Endothelial cell of umbilical vein (primary cell): ENCODE results near the gene RHOBTB1. TPM values are rescaled to one million over a fixed set of nuclear protein-coding genes. Genes with fewer than 3 reads are reported as not detected.

Experiments
- BruUV-seq: library from RNA; stranded (reverse); fragments of 400-500 nt; replicated peaks from 2 replicates; lab custom pipeline; 2021; lab: Mats Ljungman, UMichigan
- CTCF ChIA-PET: fragments of 300-600, 350-600 bp; sonication (Branson Sonifier 250); formaldehyde crosslinking; loops from one replicate; lab custom pipeline; 2021; ENCODE audit warnings: antibody characterized with exemption, inconsistent platforms; lab: Charles Lee
- POLR2A ChIA-PET: fragments of 300-600, 350-600 bp; sonication (Branson Sonifier 250); formaldehyde crosslinking; loops from one replicate; lab custom pipeline; 2021; ENCODE audit warnings: antibody characterized with exemption, inconsistent platforms; lab: Charles Lee
- DNase-seq: peaks from one replicate; pipeline ENCODE4 v3.0.0-alpha.2; 2011; ENCODE audit warnings: low read depth, low spot score
- FAIRE-seq: peaks from 2 replicates; lab custom pipeline; 2011; peaks lifted over from hg19 to GRCh38; lab: Jason Lieb, UNC
- H2AFZ ChIP-seq: 2 replicates; pipeline ENCODE4 v1.6.0; 2012; ENCODE audit warnings: low read depth, low read length, control low read depth, inconsistent platforms
- H3K27ac ChIP-seq: 2 replicates; pipeline ENCODE4 v1.5.1; 2011; ENCODE audit warnings: low read depth, mild to moderate bottlenecking, control low read depth, low read length, moderate library complexity; ENCODE audit not compliant: insufficient read depth
- H3K27me3 ChIP-seq, 2 experiments: 2 replicates each; pipeline versions ENCODE4 v1.6.0 to v1.6.1; 2011; ENCODE audit warnings: low read length in 2 of 2, mixed read lengths in 1 of 2; ENCODE audit not compliant: control insufficient read depth in 2 of 2, insufficient read depth in 2 of 2
- H3K36me3 ChIP-seq, 2 experiments: 2 replicates in 1 of 2; 3 replicates in 1 of 2; pipeline ENCODE4 v1.5.1; 2011; ENCODE audit warnings: low read length in 2 of 2, mild to moderate bottlenecking in 1 of 2, moderate library complexity in 1 of 2; ENCODE audit not compliant: control insufficient read depth in 2 of 2, insufficient read depth in 2 of 2; ENCODE audit errors: extremely low read depth in 1 of 2
- H3K4me1 ChIP-seq: 3 replicates; pipeline ENCODE4 v1.5.1; 2011; ENCODE audit warnings: mild to moderate bottlenecking, low read length; ENCODE audit not compliant: control insufficient read depth, insufficient read depth; ENCODE audit errors: extremely low read depth
- H3K4me2 ChIP-seq: 2 replicates; pipeline ENCODE4 v1.6.1; 2011; ENCODE audit warnings: low read length, control low read depth, mixed read lengths; ENCODE audit not compliant: insufficient read depth
- H3K4me3 ChIP-seq, 3 experiments: fragments of 200-600 bp in 1 of 3; sonication (generic), shearing (Covaris generic) in 1 of 3; replicated peaks in 1 of 3; 2 replicates each; pipeline ENCODE4 v1.5.1; 2011 to 2016; ENCODE audit warnings: control low read depth in 3 of 3, low read length in 3 of 3, mild to moderate bottlenecking in 2 of 3, inconsistent platforms in 1 of 3, low read depth in 1 of 3, moderate library complexity in 1 of 3; ENCODE audit not compliant: insufficient read depth in 1 of 3
- H3K79me2 ChIP-seq: 2 replicates; pipeline ENCODE4 v1.6.0; 2012; ENCODE audit warnings: low read length, inconsistent platforms; ENCODE audit not compliant: control insufficient read depth, insufficient read depth
- H3K9ac ChIP-seq: replicated peaks from 2 replicates; pipeline ENCODE3; 2011; ENCODE audit warnings: low read length, control low read depth; ENCODE audit not compliant: insufficient read depth; ENCODE audit errors: extremely low read depth
- H3K9me1 ChIP-seq: replicated peaks from 3 replicates; pipeline ENCODE4 v1.6.0; 2011; ENCODE audit warnings: mild to moderate bottlenecking, low read length; ENCODE audit not compliant: control insufficient read depth, insufficient read depth; ENCODE audit errors: extremely low read depth
- H3K9me3 ChIP-seq: replicated peaks from 2 replicates; pipeline ENCODE4 v1.5.1; 2012; ENCODE audit warnings: low read length, inconsistent platforms; ENCODE audit not compliant: control insufficient read depth, insufficient read depth
- H4K20me1 ChIP-seq: replicated peaks from 2 replicates; pipeline ENCODE3; 2011; ENCODE audit warnings: mild to moderate bottlenecking, low read length; ENCODE audit not compliant: control insufficient read depth, insufficient read depth; ENCODE audit errors: extremely low read depth
- EZH2 ChIP-seq: IDR thresholded peaks from 2 replicates; pipeline ENCODE4 v1.6.1; 2012; ENCODE audit warnings: borderline replicate concordance, low read depth, mild to moderate bottlenecking, moderate library complexity, low read length, inconsistent platforms; ENCODE audit not compliant: severe bottlenecking
- FOS ChIP-seq: IDR thresholded peaks from 2 replicates; pipeline ENCODE4 v1.6.1; 2011; ENCODE audit warnings: mild to moderate bottlenecking, low read length, moderate library complexity, borderline replicate concordance; ENCODE audit not compliant: insufficient read depth
- GATA2 ChIP-seq: IDR thresholded peaks from 2 replicates; pipeline ENCODE4 v1.7.0; 2011; ENCODE audit warnings: low read depth, mild to moderate bottlenecking, moderate library complexity, mixed read lengths, low read length; ENCODE audit not compliant: insufficient read length, insufficient read depth
- JUN ChIP-seq: IDR thresholded peaks from 2 replicates; pipeline ENCODE4 v1.6.1; 2011; ENCODE audit warnings: borderline replicate concordance, low read depth; ENCODE audit not compliant: insufficient read length, insufficient read depth
- MYC ChIP-seq: IDR thresholded peaks from one replicate; pipeline ENCODE4 v1.6.1; 2011; ENCODE audit warnings: mild to moderate bottlenecking, low read depth, low read length
- POLR2A ChIP-seq: IDR thresholded peaks from 2 replicates; pipeline ENCODE4 v1.6.1; 2012; ENCODE audit warnings: low read depth, mild to moderate bottlenecking, control low read depth, low read length
- POLR2AphosphoS5 ChIP-seq: IDR thresholded peaks from 2 replicates; pipeline ENCODE4 v1.6.1; 2012; ENCODE audit warnings: low read depth, mild to moderate bottlenecking, control low read depth, low read length, moderate library complexity; ENCODE audit not compliant: insufficient read depth
- dilution Hi-C: fragments of 300-500 bp; cut with MboI; formaldehyde crosslinking; loops from one replicate; pipeline ENCODE4 v1.15.0; 2019; ENCODE audit warnings: low sequenced_read_pairs; ENCODE audit not compliant: extremely low pct_ligation_motif_present
- intact Hi-C: fragments of 100-400 bp; cut with micrococcal nuclease; formaldehyde crosslinking; loops from one replicate; pipeline ENCODE4 v1.10.0; 2022
- polyA plus RNA-seq, 4 experiments: library from polyadenylated mRNA; depleted of rRNA in 3 of 4; stranded (reverse) in 3 of 4; unstranded in 1 of 4; fragments of >200 nt; gene quantifications; 2 replicates each; pipeline versions ENCODE4 v1.2.1 to v1.2.3, GENCODE V29; 2011 to 2012; ENCODE audit warnings: missing spikeins in 1 of 4
- total RNA-seq: library from RNA; stranded (reverse); gene quantifications from 2 replicates; pipeline ENCODE4 v1.2.3, GENCODE V29; 2021
- TF ChIP-seq, protein P1 (sequence below), 2 donors: IDR thresholded peaks; 1 replicate in 1 of 2; 2 replicates in 1 of 2; pipeline ENCODE4 v1.5.1; 2011; ENCODE audit warnings: low read length in 2 of 2, mild to moderate bottlenecking in 2 of 2, moderate library complexity in 2 of 2, control low read depth in 1 of 2, inconsistent platforms in 1 of 2, low read depth in 1 of 2; ENCODE audit not compliant: insufficient read depth in 1 of 2; ENCODE audit errors: extremely low read depth in 1 of 2
- TF ChIP-seq, protein P2 (sequence below): IDR thresholded peaks from 2 replicates; pipeline ENCODE4 v1.6.1; 2011; ENCODE audit not compliant: insufficient read depth, insufficient read length

Gene RHOBTB1
- total and polyA plus RNA-seq, 2 donors (not counting 3 experiments of a cell fraction or from before 2014, with no cell fraction given), result 21.2 to 31.0 TPM

DNA sequence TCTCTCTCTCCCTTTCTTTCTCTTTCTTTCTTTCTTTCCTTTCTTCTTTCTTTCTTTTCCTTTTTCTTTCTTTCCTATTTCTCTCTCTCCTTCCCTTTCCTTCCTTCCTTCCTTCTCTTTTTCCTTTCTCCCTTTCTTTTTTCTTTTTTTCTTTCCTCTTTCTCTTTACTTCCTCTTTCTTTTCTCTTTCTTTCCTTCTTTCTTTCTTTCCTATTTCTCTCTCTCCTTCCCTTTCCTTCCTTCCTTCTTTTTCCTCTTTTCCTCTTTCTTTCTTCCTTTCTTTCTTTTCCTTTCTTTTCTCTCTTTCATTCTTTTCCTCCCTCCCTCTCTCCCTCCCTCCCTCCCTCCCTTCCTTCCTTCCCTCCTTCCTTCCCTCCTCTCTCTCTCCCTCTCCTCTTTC lies 81.5 kb downstream of the RHOBTB1 start:
- H3K9ac ChIP-seq, result no peak overlapping the region
- H4K20me1 ChIP-seq, result no peaks in the 10 kb centered on the region
- H3K36me3 ChIP-seq, result no peaks in the 10 kb centered on the region
- dilution Hi-C loops, result no loop called here
- ChIA-PET POLR2A (no interaction called here), CTCF (no interaction called here)
- DNase-seq (no peak), FAIRE-seq (no peak)
- no peaks in the 10 kb centered on the region for H3K79me2 ChIP-seq
- no peak overlapping the region for H3K4me2 ChIP-seq
- no TSS peak for BruUV-seq
- intact Hi-C loops, result no loop called here
- no peak overlapping the region for H3K27ac ChIP-seq
- TF ChIP-seq, protein P1, sequence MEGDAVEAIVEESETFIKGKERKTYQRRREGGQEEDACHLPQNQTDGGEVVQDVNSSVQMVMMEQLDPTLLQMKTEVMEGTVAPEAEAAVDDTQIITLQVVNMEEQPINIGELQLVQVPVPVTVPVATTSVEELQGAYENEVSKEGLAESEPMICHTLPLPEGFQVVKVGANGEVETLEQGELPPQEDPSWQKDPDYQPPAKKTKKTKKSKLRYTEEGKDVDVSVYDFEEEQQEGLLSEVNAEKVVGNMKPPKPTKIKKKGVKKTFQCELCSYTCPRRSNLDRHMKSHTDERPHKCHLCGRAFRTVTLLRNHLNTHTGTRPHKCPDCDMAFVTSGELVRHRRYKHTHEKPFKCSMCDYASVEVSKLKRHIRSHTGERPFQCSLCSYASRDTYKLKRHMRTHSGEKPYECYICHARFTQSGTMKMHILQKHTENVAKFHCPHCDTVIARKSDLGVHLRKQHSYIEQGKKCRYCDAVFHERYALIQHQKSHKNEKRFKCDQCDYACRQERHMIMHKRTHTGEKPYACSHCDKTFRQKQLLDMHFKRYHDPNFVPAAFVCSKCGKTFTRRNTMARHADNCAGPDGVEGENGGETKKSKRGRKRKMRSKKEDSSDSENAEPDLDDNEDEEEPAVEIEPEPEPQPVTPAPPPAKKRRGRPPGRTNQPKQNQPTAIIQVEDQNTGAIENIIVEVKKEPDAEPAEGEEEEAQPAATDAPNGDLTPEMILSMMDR (IDR thresholded peaks at IDR 0.05; ENCODE audit: extremely low read depth in 1 of 2, insufficient read depth in 1 of 2, low read depth in 1 of 2, low read length in 2 of 2), result no peak
- TF ChIP-seq POLR2AphosphoS5 (no peak), GATA2 (no peak), POLR2A (no peak), EZH2 (no peak), JUN (no peak), MYC (no peak), FOS (no peak)
- TF ChIP-seq, protein P2, sequence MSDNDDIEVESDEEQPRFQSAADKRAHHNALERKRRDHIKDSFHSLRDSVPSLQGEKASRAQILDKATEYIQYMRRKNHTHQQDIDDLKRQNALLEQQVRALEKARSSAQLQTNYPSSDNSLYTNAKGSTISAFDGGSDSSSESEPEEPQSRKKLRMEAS, result no peak
- no peaks in the 10 kb centered on the region for H3K4me1 ChIP-seq
- H3K27me3 ChIP-seq, result no peaks in the 10 kb centered on the region
- H3K4me3 ChIP-seq, result no peak overlapping the region
- no peak overlapping the region for H2AFZ ChIP-seq
- no peaks in the 10 kb centered on the region for H3K9me1 ChIP-seq
- no peaks in the 10 kb centered on the region for H3K9me3 ChIP-seq
